GM12892 (cell line): ENCODE results near the gene ZBTB9. TPM values are rescaled to one million over a fixed set of nuclear protein-coding genes. Genes with fewer than 3 reads are reported as not detected.

ENCODE experiments used
- DNase-seq: peaks from one replicate; pipeline ENCODE4 v3.0.0; 2011; ENCODE audit not compliant: insufficient read length
- FAIRE-seq: peaks from 2 replicates; lab custom pipeline; 2011; peaks lifted over from hg19 to GRCh38; lab: Jason Lieb, UNC
- POLR2A ChIP-seq: IDR thresholded peaks from 2 replicates; pipeline ENCODE4 v1.6.1; 2011; ENCODE audit warnings: low read depth, low read length, control low read depth
- POLR2AphosphoS5 ChIP-seq: IDR thresholded peaks from 2 replicates; pipeline ENCODE4 v1.6.1; 2011; ENCODE audit warnings: low read depth, low read length, control low read depth
- TAF1 ChIP-seq: IDR thresholded peaks from 2 replicates; pipeline ENCODE4 v1.6.1; 2011; ENCODE audit warnings: low read depth, mild to moderate bottlenecking, control low read depth, low read length, borderline replicate concordance
- polyA plus RNA-seq: library from polyadenylated mRNA; unstranded; fragments of >200 nt; gene quantifications from one replicate; pipeline ENCODE4 v1.2.1, GENCODE V29; 2012; ENCODE audit warnings: missing spikeins, inconsistent platforms; ENCODE audit not compliant: missing spikeins

ZBTB9 gene
- polyA plus RNA-seq = 6.1 TPM

- peak; percentile 99 for DNase-seq
- peak; percentile 99 for FAIRE-seq
- peak; percentile 77 for TF ChIP-seq POLR2AphosphoS5
- TF ChIP-seq POLR2A = peak; percentile 85
- peak; percentile 69; the same call in 1 of the 2 replicates for TF ChIP-seq TAF1
These were observed at the start of gene ZBTB9 for GRCh38 chr6:33454009-33454946. Gene ZBTB9, plus strand, starts transcription at chr6:33454576. Its CDS starts 525 bp downstream, at chr6:33455101.

DNA sequence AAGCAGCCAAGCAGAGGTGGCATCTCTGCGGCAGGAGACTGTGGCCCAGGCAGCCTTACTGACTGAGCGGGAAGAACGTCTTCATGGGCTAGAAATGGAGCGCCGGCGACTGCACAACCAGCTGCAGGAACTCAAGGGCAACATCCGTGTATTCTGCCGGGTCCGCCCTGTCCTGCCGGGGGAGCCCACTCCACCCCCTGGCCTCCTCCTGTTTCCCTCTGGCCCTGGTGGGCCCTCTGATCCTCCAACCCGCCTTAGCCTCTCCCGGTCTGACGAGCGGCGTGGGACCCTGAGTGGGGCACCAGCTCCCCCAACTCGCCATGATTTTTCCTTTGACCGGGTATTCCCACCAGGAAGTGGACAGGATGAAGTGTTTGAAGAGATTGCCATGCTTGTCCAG, 49.5 kb upstream of the ZBTB9 start:
- no peak for TF ChIP-seq POLR2AphosphoS5
- TF ChIP-seq TAF1 = no peak
- no peak for TF ChIP-seq POLR2A
- FAIRE-seq (no peak), DNase-seq (no peak)

- FAIRE-seq (no peak), DNase-seq (no peak)
- TF ChIP-seq POLR2A (no peak), POLR2AphosphoS5 (no peak; the same call in 1 of the 2 replicates), TAF1 (no peak)
These were observed 48.9 kb upstream of the ZBTB9 start for GRCh38 chr6:33405386-33405940.

DNA sequence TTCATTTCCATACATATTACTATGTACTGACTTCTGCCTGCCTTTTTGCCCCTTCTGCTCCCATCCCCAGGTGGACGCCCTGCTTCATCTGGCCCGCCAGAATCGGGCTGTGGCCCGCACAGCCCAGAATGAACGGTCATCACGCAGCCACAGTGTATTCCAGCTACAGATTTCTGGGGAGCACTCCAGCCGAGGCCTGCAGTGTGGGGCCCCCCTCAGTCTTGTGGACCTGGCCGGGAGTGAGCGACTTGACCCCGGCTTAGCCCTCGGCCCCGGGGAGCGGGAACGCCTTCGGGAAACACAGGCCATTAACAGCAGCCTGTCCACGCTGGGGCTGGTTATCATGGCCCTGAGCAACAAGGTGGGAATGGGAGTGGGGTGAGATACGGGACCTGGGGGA, 48.2 kb upstream of the ZBTB9 start:
- FAIRE-seq = no peak
- no peak for TF ChIP-seq TAF1
- no peak; the same call in 1 of the 2 replicates for TF ChIP-seq POLR2AphosphoS5
- no peak for TF ChIP-seq POLR2A
- DNase-seq = no peak

GRCh38 chr6:33407132-33407718, 47.2 kb upstream of the ZBTB9 start:
- DNase-seq = no peak

DNA sequence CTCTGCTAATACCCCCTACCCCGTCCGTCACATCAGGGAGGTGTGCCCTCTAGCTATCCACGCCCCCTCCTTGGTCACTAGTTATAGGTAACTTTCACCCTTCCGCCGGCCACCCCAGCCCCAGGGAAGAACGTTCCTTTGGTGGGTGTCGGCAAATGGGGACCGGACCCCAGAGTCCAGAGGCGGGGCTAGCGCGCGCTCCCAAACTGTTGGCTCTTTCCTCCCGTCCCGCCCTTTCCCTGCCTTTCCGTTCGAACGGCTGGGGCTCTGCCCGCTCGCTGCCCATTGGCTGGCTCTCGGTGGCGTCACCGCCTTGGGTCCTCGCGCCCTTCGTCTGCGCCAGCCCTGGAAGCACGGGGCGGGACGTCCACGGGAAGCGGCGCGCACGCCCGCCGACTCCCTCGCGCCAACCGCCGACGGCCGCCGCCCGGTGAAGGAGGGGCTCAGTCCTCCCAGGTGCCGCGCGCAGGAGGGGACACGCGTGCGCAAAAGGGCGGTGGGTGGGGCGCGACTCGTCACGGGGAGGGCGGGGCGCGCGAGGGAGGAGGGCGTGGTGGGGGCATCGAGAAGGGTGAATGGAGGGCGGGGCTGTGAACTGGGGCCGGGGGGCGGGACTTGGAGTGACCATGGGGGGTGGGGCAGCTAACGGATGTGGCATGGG, 44.2 kb upstream of the ZBTB9 start:
- TF ChIP-seq POLR2AphosphoS5 = peak; percentile 79
- TF ChIP-seq POLR2A = peak; percentile 57; the same call in 1 of the 2 replicates
- TF ChIP-seq TAF1 = no peak
- FAIRE-seq = peak; percentile 98
- peak; percentile 99 for DNase-seq

More at GRCh38 chr6:33407132-33407718, 47.2 kb upstream of the ZBTB9 start:
- no peak for FAIRE-seq
- TF ChIP-seq POLR2AphosphoS5 (no peak), TAF1 (no peak), POLR2A (no peak)

GRCh38 chr6:33410711-33411631, 43.4 kb upstream of the ZBTB9 start, which contains the start of gene PHF1:
Gene PHF1, plus strand, starts transcription at chr6:33411014. Its CDS starts 1,250 bp downstream, at chr6:33412264.
- no peak for FAIRE-seq
- peak; percentile 46; the same call in 1 of the 2 replicates for TF ChIP-seq POLR2A
- TF ChIP-seq POLR2AphosphoS5 = no peak

DNA sequence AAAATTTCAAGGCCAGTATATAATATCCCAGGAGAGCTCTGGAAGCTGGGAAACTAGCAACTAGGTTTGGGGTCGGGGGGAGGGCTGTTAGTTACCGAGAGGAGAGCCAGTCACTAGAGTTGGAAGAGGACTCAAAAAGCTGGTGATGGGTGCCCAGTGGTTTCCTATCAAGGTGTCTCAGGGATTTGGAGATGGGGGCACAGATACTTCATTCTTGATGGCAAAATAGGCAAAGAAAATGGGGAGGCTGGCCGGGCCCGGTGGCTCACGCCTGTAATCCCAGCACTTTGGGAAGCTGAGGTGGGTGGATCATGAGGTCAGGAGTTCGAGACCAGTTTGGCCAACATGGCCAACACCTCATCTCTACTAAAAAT, 42.8 kb upstream of the ZBTB9 start:
- FAIRE-seq (no peak), DNase-seq (no peak)
- TF ChIP-seq TAF1 (no peak), POLR2AphosphoS5 (no peak), POLR2A (no peak)

More at GRCh38 chr6:33410711-33411631, 43.4 kb upstream of the ZBTB9 start, which contains the start of gene PHF1:
- peak; percentile 80 for DNase-seq

DNA sequence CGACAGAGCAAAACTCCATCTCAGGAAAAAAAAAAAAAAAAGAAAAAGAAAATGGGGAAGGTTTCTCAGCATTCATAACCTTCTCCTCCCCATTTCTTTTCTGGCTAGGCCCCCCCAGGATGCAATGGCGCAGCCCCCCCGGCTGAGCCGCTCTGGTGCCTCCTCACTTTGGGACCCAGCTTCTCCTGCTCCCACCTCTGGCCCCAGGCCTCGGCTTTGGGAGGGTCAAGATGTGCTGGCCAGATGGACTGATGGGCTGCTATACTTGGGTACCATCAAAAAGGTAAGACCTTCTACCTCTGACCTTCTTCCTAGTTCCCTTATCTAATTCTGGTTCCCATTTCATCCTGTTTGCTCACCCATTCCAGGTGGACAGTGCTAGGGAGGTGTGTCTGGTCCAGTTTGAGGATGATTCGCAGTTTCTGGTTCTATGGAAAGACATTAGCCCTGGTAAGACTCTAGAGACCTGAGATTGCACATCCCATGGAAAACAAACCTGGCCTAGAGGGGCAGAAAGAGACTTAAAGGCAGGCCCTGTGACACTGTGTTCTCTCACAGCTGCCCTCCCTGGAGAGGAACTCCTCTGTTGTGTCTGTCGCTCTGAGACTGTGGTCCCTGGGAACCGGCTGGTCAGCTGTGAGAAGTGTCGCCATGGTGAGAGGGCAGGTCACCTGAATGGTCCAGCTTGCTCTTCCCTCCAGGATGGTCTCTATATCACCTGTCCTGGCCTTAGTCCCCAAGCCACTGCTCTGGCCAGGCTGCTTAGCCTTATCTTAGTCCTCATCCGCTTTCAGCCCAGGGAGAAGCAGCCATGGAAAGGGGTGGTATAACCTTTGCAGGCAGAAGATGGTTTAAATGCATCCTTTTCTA, 42.0 kb upstream of the ZBTB9 start:
- no peak for FAIRE-seq
- no peak for DNase-seq
- TF ChIP-seq TAF1 (no peak), POLR2AphosphoS5 (no peak), POLR2A (no peak)
